WI38 (cell line): Measurements from ENCODE around the gene CD177.
"Not testable (repeated sequence)": the region's sequence is repeated elsewhere in the genome, so short reads cannot be mapped to it uniquely, and the experiment has no call there.

Source experiments
- H3K4me3 ChIP-seq: 2 replicates; pipeline ENCODE4 v1.5.1; 2011; ENCODE audit warnings: low read depth, mild to moderate bottlenecking, control low read depth, low read length
- CTCF ChIP-seq: IDR thresholded peaks from 2 replicates; pipeline ENCODE4 v1.5.1; 2012; ENCODE audit warnings: low read depth, mild to moderate bottlenecking, control low read depth, low read length

CD177 gene

GRCh38 chr19:43344347-43344925 is 9.1 kb upstream of the CD177 start:
- H3K4me3 ChIP-seq = not testable (repeated sequence)

- H3K4me3 ChIP-seq = not testable (repeated sequence)
These were observed 3.7 kb upstream of the CD177 start for GRCh38 chr19:43349813-43350212.

GRCh38 chr19:43351998-43352746 is 1.3 kb upstream of the CD177 start:
- no peak for TF ChIP-seq CTCF
- H3K4me3 ChIP-seq = no peak overlapping the region

GRCh38 chr19:43354305-43354627 is 780 bp downstream of the CD177 start:
- TF ChIP-seq CTCF = no peak
- no peak overlapping the region for H3K4me3 ChIP-seq

- not testable (repeated sequence) for H3K4me3 ChIP-seq
These were observed 3.3 kb downstream of the CD177 start for GRCh38 chr19:43356749-43357148.

- TF ChIP-seq CTCF = no peak
- no peak overlapping the region for H3K4me3 ChIP-seq
These were observed 8.7 kb downstream of the CD177 start for GRCh38 chr19:43362179-43362578.

GRCh38 chr19:43362745-43363144 is 9.3 kb downstream of the CD177 start:
- TF ChIP-seq CTCF = no peak
- no peak overlapping the region for H3K4me3 ChIP-seq

- H3K4me3 ChIP-seq = not testable (repeated sequence)
These were observed 12.2 kb downstream of the CD177 start for GRCh38 chr19:43365677-43366076.

- no peak overlapping the region for H3K4me3 ChIP-seq
- TF ChIP-seq CTCF = no peak
These were observed 14.3 kb downstream of the CD177 start for GRCh38 chr19:43367822-43368221.

- H3K4me3 ChIP-seq = not testable (repeated sequence)
These were observed 15.4 kb downstream of the CD177 start for GRCh38 chr19:43368897-43369296.
